ENCODE data around the gene ZNF722.

GRCh38 chr7:64037095-64037494 is 38.4 kb downstream of the ZNF722 start:
- TF ChIP-seq POLR2A (IDR thresholded peaks at IDR 0.05) (no peak), CTCF (IDR thresholded peaks at IDR 0.05) (no peak)
